ENCODE results near the gene PTPRA. TPM values are rescaled to one million over a fixed set of nuclear protein-coding genes. Genes with fewer than 3 reads are reported as not detected.

PTPRA gene
- total RNA-seq, 2 donors from 2014 or later = 36.7 to 42.7 TPM

DNA sequence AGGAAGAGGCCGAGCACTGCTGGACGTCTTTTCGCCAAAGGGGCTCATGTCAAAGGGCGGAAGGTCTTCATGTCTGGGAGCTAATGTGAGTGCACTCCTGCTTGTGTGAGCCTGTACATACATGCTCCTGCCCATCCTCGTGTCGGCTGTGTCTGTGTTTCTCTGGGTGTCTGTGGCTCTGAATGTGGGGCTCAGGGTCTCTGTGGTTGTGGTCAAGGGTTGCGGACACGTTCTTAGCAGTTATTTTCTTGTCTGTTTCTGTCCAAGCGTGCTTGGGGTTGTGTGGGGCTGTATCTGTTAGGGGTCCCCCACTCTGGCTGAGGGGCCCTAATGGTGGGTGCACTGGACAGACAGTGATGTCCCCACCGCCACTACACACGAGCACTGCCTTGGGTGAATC, 208.4 kb downstream of the PTPRA start:
- no peaks in the 10 kb centered on the region for H3K9me3 ChIP-seq
- no peaks in the 10 kb centered on the region for H3K36me3 ChIP-seq
- peaks cover 12% of the 10 kb centered on the region for H3K27me3 ChIP-seq (replicated peaks; ENCODE audit: insufficient read depth)
- no peak overlapping the region for H3K27ac ChIP-seq
- H3K4me1 ChIP-seq (ENCODE audit: control insufficient read depth in 1 of 2, low read depth in 2 of 2) = peaks cover 3 to 27% of the 10 kb centered on the region in 2 donors
- DNase-seq (ENCODE audit: low spot score) = no peak
- TF ChIP-seq CTCF (IDR thresholded peaks at IDR 0.05) = no peak
- no peak overlapping the region for H3K4me3 ChIP-seq
- no peak for ATAC-seq (ENCODE audit: insufficient number of reproducible peaks, low FRiP score, low read depth)

- no peak for TF ChIP-seq CTCF (IDR thresholded peaks at IDR 0.05)
- Histone ChIP-seq H3K27me3 (replicated peaks; ENCODE audit: insufficient read depth) (peaks cover 12% of the 10 kb centered on the region), H3K36me3 (no peaks in the 10 kb centered on the region), H3K4me3 (peak overlapping the region; percentile 62), H3K27ac (no peak overlapping the region), H3K9me3 (no peaks in the 10 kb centered on the region), H3K4me1 (ENCODE audit: control insufficient read depth in 1 of 2, low read depth in 2 of 2) (peaks cover 3 to 27% of the 10 kb centered on the region in 2 donors)
- no peak for DNase-seq (ENCODE audit: low spot score)
- no peak for ATAC-seq (ENCODE audit: insufficient number of reproducible peaks, low FRiP score, low read depth)
Observed at GRCh38 chr20:3082306-3082951, 209.1 kb downstream of the PTPRA start.

DNA sequence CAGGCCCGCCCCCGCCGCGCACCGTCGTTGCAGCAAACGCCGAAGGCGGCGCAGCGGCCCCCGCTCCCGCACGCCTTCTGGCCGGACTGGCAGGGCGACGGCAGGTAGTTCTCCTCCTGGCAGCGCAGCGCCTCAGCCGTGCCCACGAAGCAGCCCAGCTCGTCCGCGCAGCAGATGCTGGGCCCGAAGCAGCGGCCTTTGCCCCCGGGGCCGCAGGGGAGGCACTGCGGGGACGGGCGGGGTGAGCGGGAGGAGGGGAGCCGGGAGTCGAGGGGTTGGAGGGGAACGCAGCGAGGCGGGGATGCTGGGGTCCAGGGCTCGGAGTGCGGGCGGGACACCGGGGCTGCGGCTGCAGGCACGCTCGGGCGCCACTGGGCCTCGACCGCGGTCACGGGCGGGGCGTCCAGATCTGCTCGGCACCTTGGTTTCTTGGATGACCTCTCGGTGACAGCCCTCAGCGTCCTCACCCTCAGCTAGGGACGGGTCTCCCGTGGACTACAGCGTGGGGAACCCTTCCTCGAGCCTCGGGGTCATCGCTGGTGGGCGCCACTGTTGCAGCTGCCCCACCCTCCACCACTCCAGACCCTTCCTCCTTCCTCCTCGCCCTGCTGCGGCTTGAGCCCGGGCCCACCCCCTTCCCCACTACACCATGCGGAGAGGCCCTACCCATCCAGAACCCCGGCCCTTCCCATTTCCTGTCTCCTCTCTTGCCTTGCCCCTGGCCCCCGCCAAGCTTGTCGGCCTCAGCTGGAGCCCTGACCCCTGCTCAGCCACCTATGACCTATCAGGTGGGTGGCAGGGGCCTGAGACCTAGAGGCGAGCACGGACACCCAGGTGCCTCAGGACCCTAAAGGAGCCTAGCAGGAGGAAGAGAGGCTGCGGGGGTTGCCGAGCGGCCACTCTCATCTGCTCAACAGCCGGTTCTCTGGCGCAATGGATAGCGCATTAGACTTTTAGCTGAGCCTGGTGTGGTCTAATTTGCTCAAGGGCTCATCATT, 210.0 kb downstream of the PTPRA start:
- no peak for TF ChIP-seq CTCF (IDR thresholded peaks at IDR 0.05)
- no peak overlapping the region for H3K27ac ChIP-seq
- H3K9me3 ChIP-seq = no peaks in the 10 kb centered on the region
- no peaks in the 10 kb centered on the region for H3K36me3 ChIP-seq
- DNase-seq (ENCODE audit: low spot score) (no peak), ATAC-seq (ENCODE audit: insufficient number of reproducible peaks, low FRiP score, low read depth) (no peak)
- peaks cover 12% of the 10 kb centered on the region for H3K27me3 ChIP-seq (replicated peaks; ENCODE audit: insufficient read depth)
- peak overlapping the region; percentile 62 for H3K4me3 ChIP-seq
- peaks cover 3 to 27% of the 10 kb centered on the region in 2 donors for H3K4me1 ChIP-seq (ENCODE audit: control insufficient read depth in 1 of 2, low read depth in 2 of 2)

DNA sequence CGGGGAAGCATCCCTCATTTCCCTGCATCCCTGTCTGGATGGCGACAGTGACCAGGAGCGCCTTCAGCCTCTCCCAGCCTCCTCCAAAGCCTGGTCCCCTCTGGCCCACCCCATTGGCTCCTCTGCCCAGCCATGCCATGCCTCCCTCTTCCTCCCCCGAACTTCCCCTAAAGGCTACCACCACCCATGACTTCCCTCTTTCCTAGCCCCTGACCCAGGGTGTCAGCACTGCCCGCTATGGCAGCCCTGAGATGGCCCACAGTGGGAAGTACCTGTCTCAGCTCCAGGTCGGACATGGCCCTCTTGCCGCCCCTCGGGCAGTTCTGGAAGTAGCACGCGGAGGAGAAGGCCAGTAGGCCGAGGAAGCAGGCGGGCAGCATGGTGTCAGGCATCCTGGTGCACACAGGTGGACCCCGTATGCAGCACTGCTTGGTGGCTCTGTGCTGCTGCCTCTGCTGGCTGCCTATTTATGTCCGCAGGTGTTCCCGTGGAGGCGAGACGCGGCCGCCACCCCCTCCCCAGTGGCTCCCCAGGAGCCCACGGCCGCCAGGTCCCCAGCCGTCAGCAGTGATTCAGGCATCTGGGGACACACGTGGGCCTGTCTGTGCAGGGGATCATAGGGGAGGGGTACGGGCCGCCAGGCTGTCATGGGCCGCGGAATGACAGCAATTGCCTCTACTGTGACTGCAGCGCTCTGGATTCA, 211.2 kb downstream of the PTPRA start, which contains the start of gene AVP:
TSS of gene AVP (minus strand) at position 442 of the 703 bp plus-strand sequence. CDS start at position 392, 50 bp downstream.
- Histone ChIP-seq H3K36me3 (no peaks in the 10 kb centered on the region), H3K27ac (no peak within 1 kb of the TSS), H3K9me3 (no peaks in the 10 kb centered on the region), H3K27me3 (replicated peaks; ENCODE audit: insufficient read depth) (peaks cover 12% of the 10 kb centered on the region), H3K4me1 (ENCODE audit: control insufficient read depth in 1 of 2, low read depth in 2 of 2) (peaks cover 3 to 27% of the 10 kb centered on the region in 2 donors), H3K4me3 (no peak within 1 kb of the TSS)
- no peak for DNase-seq (ENCODE audit: low spot score)
- TF ChIP-seq CTCF (IDR thresholded peaks at IDR 0.05) = no peak
- ATAC-seq (ENCODE audit: insufficient number of reproducible peaks, low FRiP score, low read depth) = no peak

All from thoracic aorta (tissue), 2 donors.